Astrocyte (in vitro differentiated cells and primary cell): ENCODE measurements around the gene AVL9. TPM values are rescaled to one million over a fixed set of nuclear protein-coding genes. Genes with fewer than 3 reads are reported as not detected.

ENCODE experiments used
- DNase-seq: peaks from one replicate; pipeline ENCODE4 v3.0.0-alpha.2; 2010; ENCODE audit warnings: low read depth
- FAIRE-seq: peaks from 2 replicates; lab custom pipeline; 2011; peaks lifted over from hg19 to GRCh38; lab: Jason Lieb, UNC
- H2AFZ ChIP-seq: 2 replicates; pipeline ENCODE4 v1.6.0; 2012; ENCODE audit warnings: low read depth, low read length, inconsistent platforms
- H3K27ac ChIP-seq: 2 replicates; pipeline ENCODE4 v1.5.1; 2011; ENCODE audit warnings: low read depth, low read length, inconsistent platforms
- H3K27me3 ChIP-seq: 2 replicates; pipeline ENCODE4 v1.6.0; 2011; ENCODE audit warnings: low read length, inconsistent platforms; ENCODE audit not compliant: insufficient read depth
- H3K36me3 ChIP-seq: 2 replicates; pipeline ENCODE4 v1.5.1; 2011; ENCODE audit warnings: low read length, inconsistent platforms; ENCODE audit not compliant: insufficient read depth
- H3K4me1 ChIP-seq: 2 replicates; pipeline ENCODE4 v1.5.1; 2011; ENCODE audit warnings: low read length, inconsistent platforms; ENCODE audit not compliant: insufficient read depth
- H3K4me2 ChIP-seq: 2 replicates; pipeline ENCODE4 v1.6.0; 2012; ENCODE audit warnings: low read length, inconsistent platforms
- H3K4me3 ChIP-seq: 2 replicates; pipeline ENCODE4 v1.5.1; 2011; ENCODE audit warnings: low read depth, mild to moderate bottlenecking, low read length, inconsistent platforms; ENCODE audit not compliant: insufficient read depth
- H3K79me2 ChIP-seq: 2 replicates; pipeline ENCODE4 v1.6.0; 2012; ENCODE audit warnings: mild to moderate bottlenecking, low read length, inconsistent platforms; ENCODE audit not compliant: insufficient read depth
- H3K9ac ChIP-seq: 2 replicates; pipeline ENCODE4 v1.6.0; 2012; ENCODE audit warnings: mild to moderate bottlenecking, low read length, inconsistent platforms
- H3K9me3 ChIP-seq: 2 replicates; pipeline ENCODE4 v1.5.1; 2012; ENCODE audit warnings: low read depth, mild to moderate bottlenecking, low read length, inconsistent platforms; ENCODE audit not compliant: insufficient read depth
- H4K20me1 ChIP-seq: 2 replicates; pipeline ENCODE4 v1.6.0; 2012; ENCODE audit warnings: low read length, inconsistent platforms; ENCODE audit not compliant: insufficient read depth
- H3K27ac Mint-ChIP-seq: one replicate; pipeline ENCODE4 v1.8.0; 2021; ENCODE audit warnings: mild to moderate bottlenecking, mixed read lengths; ENCODE audit not compliant: unreplicated experiment
- H3K27me3 Mint-ChIP-seq: one replicate; pipeline ENCODE4 v1.8.0; 2021; ENCODE audit warnings: low read depth, mixed read lengths; ENCODE audit not compliant: unreplicated experiment
- H3K36me3 Mint-ChIP-seq: one replicate; pipeline ENCODE4 v1.8.0; 2021; ENCODE audit warnings: low read depth, mixed read lengths; ENCODE audit not compliant: unreplicated experiment
- H3K4me1 Mint-ChIP-seq: one replicate; pipeline ENCODE4 v1.8.0; 2021; ENCODE audit warnings: low read depth, mixed read lengths; ENCODE audit not compliant: unreplicated experiment
- H3K4me3 Mint-ChIP-seq: one replicate; pipeline ENCODE4 v1.8.0; 2021; ENCODE audit warnings: mild to moderate bottlenecking, moderate library complexity, mixed read lengths; ENCODE audit not compliant: unreplicated experiment
- H3K9me3 Mint-ChIP-seq: one replicate; pipeline ENCODE4 v1.8.0; 2021; ENCODE audit warnings: mild to moderate bottlenecking, mixed read lengths; ENCODE audit not compliant: unreplicated experiment
- EZH2 ChIP-seq: IDR thresholded peaks from 2 replicates; pipeline ENCODE4 v1.6.1; 2012; ENCODE audit warnings: mild to moderate bottlenecking, low read length, inconsistent platforms; ENCODE audit not compliant: insufficient read depth
- total RNA-seq: library from RNA; stranded (reverse); gene quantifications from 2 replicates; pipeline ENCODE4 v1.2.1, GENCODE V29; 2021
- TF ChIP-seq, protein P1 (sequence below): IDR thresholded peaks from 2 replicates; pipeline ENCODE4 v1.5.1; 2011; ENCODE audit warnings: low read depth, mild to moderate bottlenecking, inconsistent platforms, low read length, moderate library complexity; ENCODE audit not compliant: insufficient read depth

AVL9 gene
- total RNA-seq, 1 donor from 2014 or later: 28.2 TPM

DNA sequence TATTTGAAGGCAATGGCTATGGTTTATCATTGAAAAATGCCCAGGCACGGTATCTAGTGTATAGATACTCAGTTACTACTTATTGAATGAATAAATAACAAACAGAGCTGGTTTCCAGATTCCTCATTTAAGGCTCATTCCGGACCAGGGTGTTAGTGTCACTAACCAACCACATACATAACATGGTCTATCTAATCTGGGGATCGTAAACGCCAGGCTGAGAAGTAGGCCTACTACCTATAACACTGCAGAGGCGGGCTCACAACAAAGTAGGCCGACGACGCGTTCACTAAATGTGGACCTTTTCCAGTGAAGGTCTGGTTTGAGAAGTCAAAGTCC lies 5.5 kb upstream of the AVL9 start:
- no peaks in the 10 kb centered on the region for H3K9me3 Mint-ChIP-seq
- peak overlapping the region; percentile 95 for H2AFZ ChIP-seq
- TF ChIP-seq EZH2: no peak
- TF ChIP-seq, protein P1, sequence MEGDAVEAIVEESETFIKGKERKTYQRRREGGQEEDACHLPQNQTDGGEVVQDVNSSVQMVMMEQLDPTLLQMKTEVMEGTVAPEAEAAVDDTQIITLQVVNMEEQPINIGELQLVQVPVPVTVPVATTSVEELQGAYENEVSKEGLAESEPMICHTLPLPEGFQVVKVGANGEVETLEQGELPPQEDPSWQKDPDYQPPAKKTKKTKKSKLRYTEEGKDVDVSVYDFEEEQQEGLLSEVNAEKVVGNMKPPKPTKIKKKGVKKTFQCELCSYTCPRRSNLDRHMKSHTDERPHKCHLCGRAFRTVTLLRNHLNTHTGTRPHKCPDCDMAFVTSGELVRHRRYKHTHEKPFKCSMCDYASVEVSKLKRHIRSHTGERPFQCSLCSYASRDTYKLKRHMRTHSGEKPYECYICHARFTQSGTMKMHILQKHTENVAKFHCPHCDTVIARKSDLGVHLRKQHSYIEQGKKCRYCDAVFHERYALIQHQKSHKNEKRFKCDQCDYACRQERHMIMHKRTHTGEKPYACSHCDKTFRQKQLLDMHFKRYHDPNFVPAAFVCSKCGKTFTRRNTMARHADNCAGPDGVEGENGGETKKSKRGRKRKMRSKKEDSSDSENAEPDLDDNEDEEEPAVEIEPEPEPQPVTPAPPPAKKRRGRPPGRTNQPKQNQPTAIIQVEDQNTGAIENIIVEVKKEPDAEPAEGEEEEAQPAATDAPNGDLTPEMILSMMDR: no peak
- H3K4me2 ChIP-seq: peak overlapping the region; percentile 91
- H3K27ac ChIP-seq: peak overlapping the region; percentile 74
- no peak for DNase-seq
- peaks cover 6% of the 10 kb centered on the region for H3K4me1 ChIP-seq
- H4K20me1 ChIP-seq: no peaks in the 10 kb centered on the region
- no peaks in the 10 kb centered on the region for H3K27me3 Mint-ChIP-seq
- no peaks in the 10 kb centered on the region for H3K27me3 ChIP-seq
- H3K79me2 ChIP-seq: peaks cover 16% of the 10 kb centered on the region
- peak overlapping the region; percentile 95 for H3K4me3 Mint-ChIP-seq
- H3K36me3 Mint-ChIP-seq: no peaks in the 10 kb centered on the region
- H3K27ac Mint-ChIP-seq: peak overlapping the region; percentile 82
- no peaks in the 10 kb centered on the region for H3K9me3 ChIP-seq
- peak overlapping the region; percentile 93 for H3K4me3 ChIP-seq
- FAIRE-seq: no peak
- H3K4me1 Mint-ChIP-seq: peaks cover 1% of the 10 kb centered on the region
- peaks cover 4% of the 10 kb centered on the region for H3K36me3 ChIP-seq
- H3K9ac ChIP-seq: peak overlapping the region; percentile 90

DNA sequence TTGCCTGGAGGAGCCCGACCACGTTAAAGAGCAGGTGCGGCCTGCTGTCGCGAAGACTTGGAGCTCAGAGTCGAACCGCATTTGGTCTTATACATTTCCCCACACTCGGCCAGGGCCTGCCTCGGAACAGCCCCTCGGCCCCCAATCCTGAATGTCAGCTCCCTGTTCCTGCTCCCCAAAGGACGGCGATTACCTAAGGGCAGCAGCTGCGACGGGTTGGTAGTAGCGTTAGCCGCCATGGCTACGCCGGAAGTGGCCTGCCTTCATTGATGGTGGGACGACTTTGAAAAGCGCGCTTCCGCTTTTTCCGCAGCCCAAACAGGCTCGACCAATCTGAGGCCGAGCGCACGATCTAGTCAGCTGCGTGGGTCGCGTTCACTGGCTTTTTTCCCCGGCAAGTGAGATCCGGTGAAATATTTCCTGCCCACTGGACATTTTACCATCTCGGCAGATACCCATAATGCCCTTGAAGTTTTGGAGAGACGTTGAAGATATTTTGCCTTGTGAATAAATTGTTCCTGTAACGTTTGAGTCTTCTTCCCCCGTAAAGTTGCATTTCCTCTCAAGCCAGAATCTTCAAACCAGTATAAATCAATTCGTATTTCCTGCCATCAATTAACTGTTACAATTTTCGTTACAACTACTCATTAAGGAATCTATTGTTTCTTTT lies 5.0 kb upstream of the AVL9 start, which contains the start of gene LSM5:
Gene LSM5 (minus strand): TSS at position 254 of the 670 bp plus-strand sequence. CDS start 15 bp downstream, at position 239.
- Mint-ChIP-seq H3K4me3 (peak within 1 kb of the TSS; percentile 95), H3K36me3 (no peaks in the 10 kb centered on the region), H3K9me3 (no peaks in the 10 kb centered on the region), H3K27ac (peak within 1 kb of the TSS; percentile 82), H3K27me3 (no peaks in the 10 kb centered on the region), H3K4me1 (peaks cover 1% of the 10 kb centered on the region)
- Histone ChIP-seq H2AFZ (peak within 1 kb of the TSS; percentile 95), H3K27ac (peak within 1 kb of the TSS; percentile 74), H3K4me3 (peak within 1 kb of the TSS; percentile 93), H3K9me3 (no peaks in the 10 kb centered on the region), H3K4me1 (peaks cover 6% of the 10 kb centered on the region), H3K36me3 (peaks cover 4% of the 10 kb centered on the region), H3K79me2 (peaks cover 18% of the 10 kb centered on the region), H3K9ac (peak within 1 kb of the TSS; percentile 90), H3K4me2 (peak within 1 kb of the TSS; percentile 91), H4K20me1 (no peaks in the 10 kb centered on the region), H3K27me3 (no peaks in the 10 kb centered on the region)
- FAIRE-seq (peak; percentile 20), DNase-seq (peak; percentile 91)
- TF ChIP-seq, protein P1: no peak
- TF ChIP-seq EZH2: no peak

DNA sequence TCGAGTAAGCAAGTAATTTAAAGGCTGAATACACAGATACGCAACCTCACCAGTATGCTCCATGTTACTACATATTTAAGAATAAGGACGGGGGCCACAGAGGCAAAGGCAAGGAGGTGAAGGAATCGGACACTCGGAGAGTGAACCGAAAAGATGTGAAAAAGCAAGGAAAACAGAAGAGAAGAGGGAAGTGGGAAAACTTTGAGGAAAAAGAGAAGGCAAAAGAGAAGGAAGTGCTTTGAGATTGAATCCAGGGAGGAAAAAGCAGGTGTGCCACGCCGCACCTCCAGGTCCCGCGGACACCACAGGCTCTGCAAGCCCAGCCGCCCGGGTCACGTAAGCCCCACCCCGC lies 367 bp upstream of the AVL9 start:
- H3K4me2 ChIP-seq: peak overlapping the region; percentile 89
- peak overlapping the region; percentile 51 for H3K27ac ChIP-seq
- H3K27me3 ChIP-seq: no peaks in the 10 kb centered on the region
- peak overlapping the region; percentile 87 for H3K9ac ChIP-seq
- FAIRE-seq (no peak), DNase-seq (no peak)
- Mint-ChIP-seq H3K36me3 (peaks cover 4% of the 10 kb centered on the region), H3K27me3 (no peaks in the 10 kb centered on the region), H3K9me3 (peaks cover 3% of the 10 kb centered on the region), H3K4me3 (peak overlapping the region; percentile 97), H3K4me1 (peaks cover 6% of the 10 kb centered on the region), H3K27ac (peak overlapping the region; percentile 93)
- no peak for TF ChIP-seq EZH2
- H3K79me2 ChIP-seq: peaks cover 53% of the 10 kb centered on the region
- H4K20me1 ChIP-seq: no peaks in the 10 kb centered on the region
- peak overlapping the region; percentile 81 for H3K4me3 ChIP-seq
- peaks cover 4% of the 10 kb centered on the region for H3K4me1 ChIP-seq
- peak overlapping the region; percentile 75 for H2AFZ ChIP-seq
- H3K9me3 ChIP-seq: no peaks in the 10 kb centered on the region
- H3K36me3 ChIP-seq: no peaks in the 10 kb centered on the region
